Measurements from ENCODE around the gene PLCH2.

Gene PLCH2

GRCh38 chr1:2469103-2469940, 6.8 kb upstream of the PLCH2 start:
- Histone ChIP-seq H3K4me3 (ENCODE audit: low read length) (no peak overlapping the region), H3K27me3 (ENCODE audit: insufficient read depth, low read length) (peaks cover 72% of the 10 kb centered on the region), H2AFZ (ENCODE audit: low read depth, low read length) (no peak overlapping the region), H3K4me1 (ENCODE audit: insufficient read depth, low read length) (peaks cover 46% of the 10 kb centered on the region), H3K36me3 (ENCODE audit: insufficient read depth, low read length) (no peaks in the 10 kb centered on the region), H3K9me3 (ENCODE audit: low read length) (no peaks in the 10 kb centered on the region)

- Histone ChIP-seq H3K36me3 (ENCODE audit: insufficient read depth, low read length) (no peaks in the 10 kb centered on the region), H3K27me3 (ENCODE audit: insufficient read depth, low read length) (peaks cover 64% of the 10 kb centered on the region), H2AFZ (ENCODE audit: low read depth, low read length) (no peak overlapping the region), H3K4me3 (ENCODE audit: low read length) (no peak overlapping the region), H3K9me3 (ENCODE audit: low read length) (no peaks in the 10 kb centered on the region), H3K4me1 (ENCODE audit: insufficient read depth, low read length) (peaks cover 54% of the 10 kb centered on the region)
These were observed 5.6 kb upstream of the PLCH2 start for GRCh38 chr1:2470290-2471158.

GRCh38 chr1:2471159-2471471, 5.0 kb upstream of the PLCH2 start:
- Histone ChIP-seq H3K27me3 (ENCODE audit: insufficient read depth, low read length) (peaks cover 58% of the 10 kb centered on the region), H3K4me1 (ENCODE audit: insufficient read depth, low read length) (peaks cover 49% of the 10 kb centered on the region), H3K36me3 (ENCODE audit: insufficient read depth, low read length) (no peaks in the 10 kb centered on the region), H2AFZ (ENCODE audit: low read depth, low read length) (no peak overlapping the region), H3K4me3 (ENCODE audit: low read length) (no peak overlapping the region), H3K9me3 (ENCODE audit: low read length) (no peaks in the 10 kb centered on the region)

GRCh38 chr1:2471587-2472001, 4.5 kb upstream of the PLCH2 start:
- no peaks in the 10 kb centered on the region for H3K9me3 ChIP-seq (ENCODE audit: low read length)
- H2AFZ ChIP-seq (ENCODE audit: low read depth, low read length) = no peak overlapping the region
- peaks cover 44% of the 10 kb centered on the region for H3K4me1 ChIP-seq (ENCODE audit: insufficient read depth, low read length)
- peaks cover 58% of the 10 kb centered on the region for H3K27me3 ChIP-seq (ENCODE audit: insufficient read depth, low read length)
- H3K4me3 ChIP-seq (ENCODE audit: low read length) = no peak overlapping the region
- no peaks in the 10 kb centered on the region for H3K36me3 ChIP-seq (ENCODE audit: insufficient read depth, low read length)

GRCh38 chr1:2472109-2472508, 4.0 kb upstream of the PLCH2 start:
- peaks cover 59% of the 10 kb centered on the region for H3K27me3 ChIP-seq (ENCODE audit: insufficient read depth, low read length)
- no peaks in the 10 kb centered on the region for H3K36me3 ChIP-seq (ENCODE audit: insufficient read depth, low read length)
- no peaks in the 10 kb centered on the region for H3K9me3 ChIP-seq (ENCODE audit: low read length)
- H3K4me3 ChIP-seq (ENCODE audit: low read length) = no peak overlapping the region
- H3K4me1 ChIP-seq (ENCODE audit: insufficient read depth, low read length) = peaks cover 39% of the 10 kb centered on the region
- H2AFZ ChIP-seq (ENCODE audit: low read depth, low read length) = no peak overlapping the region

GRCh38 chr1:2472561-2473177, 3.4 kb upstream of the PLCH2 start:
- H3K36me3 ChIP-seq (ENCODE audit: insufficient read depth, low read length) = no peaks in the 10 kb centered on the region
- H3K4me3 ChIP-seq (ENCODE audit: low read length) = no peak overlapping the region
- H3K9me3 ChIP-seq (ENCODE audit: low read length) = no peaks in the 10 kb centered on the region
- H2AFZ ChIP-seq (ENCODE audit: low read depth, low read length) = no peak overlapping the region
- peaks cover 61% of the 10 kb centered on the region for H3K27me3 ChIP-seq (ENCODE audit: insufficient read depth, low read length)
- peaks cover 44% of the 10 kb centered on the region for H3K4me1 ChIP-seq (ENCODE audit: insufficient read depth, low read length)

- Histone ChIP-seq H3K4me3 (ENCODE audit: low read length) (no peak overlapping the region), H3K9me3 (ENCODE audit: low read length) (no peaks in the 10 kb centered on the region), H3K27me3 (ENCODE audit: insufficient read depth, low read length) (peaks cover 63% of the 10 kb centered on the region), H2AFZ (ENCODE audit: low read depth, low read length) (no peak overlapping the region), H3K36me3 (ENCODE audit: insufficient read depth, low read length) (no peaks in the 10 kb centered on the region), H3K4me1 (ENCODE audit: insufficient read depth, low read length) (peaks cover 47% of the 10 kb centered on the region)
These were observed 2.9 kb upstream of the PLCH2 start for GRCh38 chr1:2473198-2473597.

GRCh38 chr1:2474104-2474844, 1.8 kb upstream of the PLCH2 start:
- Histone ChIP-seq H3K27me3 (ENCODE audit: insufficient read depth, low read length) (peaks cover 61% of the 10 kb centered on the region), H3K4me1 (ENCODE audit: insufficient read depth, low read length) (peaks cover 46% of the 10 kb centered on the region), H3K4me3 (ENCODE audit: low read length) (no peak overlapping the region), H3K36me3 (ENCODE audit: insufficient read depth, low read length) (no peaks in the 10 kb centered on the region), H2AFZ (ENCODE audit: low read depth, low read length) (no peak overlapping the region), H3K9me3 (ENCODE audit: low read length) (no peaks in the 10 kb centered on the region)

GRCh38 chr1:2474933-2475371, 1.1 kb upstream of the PLCH2 start:
- Histone ChIP-seq H3K36me3 (ENCODE audit: insufficient read depth, low read length) (no peaks in the 10 kb centered on the region), H2AFZ (ENCODE audit: low read depth, low read length) (no peak overlapping the region), H3K4me1 (ENCODE audit: insufficient read depth, low read length) (peaks cover 46% of the 10 kb centered on the region), H3K27me3 (ENCODE audit: insufficient read depth, low read length) (peaks cover 63% of the 10 kb centered on the region), H3K4me3 (ENCODE audit: low read length) (no peak overlapping the region), H3K9me3 (ENCODE audit: low read length) (no peaks in the 10 kb centered on the region)

- Histone ChIP-seq H3K4me3 (ENCODE audit: low read length) (no peak overlapping the region), H3K4me1 (ENCODE audit: insufficient read depth, low read length) (peaks cover 43% of the 10 kb centered on the region), H3K36me3 (ENCODE audit: insufficient read depth, low read length) (no peaks in the 10 kb centered on the region), H3K9me3 (ENCODE audit: low read length) (no peaks in the 10 kb centered on the region), H2AFZ (ENCODE audit: low read depth, low read length) (no peak overlapping the region), H3K27me3 (ENCODE audit: insufficient read depth, low read length) (peaks cover 62% of the 10 kb centered on the region)
These were observed 518 bp upstream of the PLCH2 start for GRCh38 chr1:2475571-2475970.

GRCh38 chr1:2477309-2477708, 1.2 kb downstream of the PLCH2 start:
- Histone ChIP-seq H3K4me3 (ENCODE audit: low read length) (no peak overlapping the region), H3K4me1 (ENCODE audit: insufficient read depth, low read length) (peaks cover 39% of the 10 kb centered on the region), H3K36me3 (ENCODE audit: insufficient read depth, low read length) (no peaks in the 10 kb centered on the region), H3K9me3 (ENCODE audit: low read length) (no peaks in the 10 kb centered on the region), H2AFZ (ENCODE audit: low read depth, low read length) (no peak overlapping the region), H3K27me3 (ENCODE audit: insufficient read depth, low read length) (peaks cover 59% of the 10 kb centered on the region)

GRCh38 chr1:2477791-2478499, 1.9 kb downstream of the PLCH2 start:
- no peak overlapping the region for H2AFZ ChIP-seq (ENCODE audit: low read depth, low read length)
- H3K36me3 ChIP-seq (ENCODE audit: insufficient read depth, low read length) = no peaks in the 10 kb centered on the region
- no peaks in the 10 kb centered on the region for H3K9me3 ChIP-seq (ENCODE audit: low read length)
- peaks cover 60% of the 10 kb centered on the region for H3K27me3 ChIP-seq (ENCODE audit: insufficient read depth, low read length)
- peaks cover 32% of the 10 kb centered on the region for H3K4me1 ChIP-seq (ENCODE audit: insufficient read depth, low read length)
- H3K4me3 ChIP-seq (ENCODE audit: low read length) = no peak overlapping the region

Data from neuron (in vitro differentiated cells).